ENCODE data around the gene KDM1B.

Gene KDM1B

GRCh38 chr6:18179770-18180356, 24.6 kb downstream of the KDM1B start:
- peaks cover 14% of the 10 kb centered on the region for H3K9me3 Mint-ChIP-seq
- H3K27ac Mint-ChIP-seq = no peak overlapping the region
- H3K4me3 Mint-ChIP-seq = no peak overlapping the region
- H3K27me3 Mint-ChIP-seq (ENCODE audit: low read depth) = no peaks in the 10 kb centered on the region
- peaks cover 39% of the 10 kb centered on the region for H3K36me3 Mint-ChIP-seq (ENCODE audit: low read depth)
- TF ChIP-seq CTCF (IDR thresholded peaks at IDR 0.05; ENCODE audit: unreplicated experiment in 3 of 3) = no peak
- H3K4me1 Mint-ChIP-seq = peaks cover 8% of the 10 kb centered on the region

GRCh38 chr6:18182568-18182967, 27.3 kb downstream of the KDM1B start:
- Mint-ChIP-seq H3K4me1 (peaks cover 17% of the 10 kb centered on the region), H3K27ac (no peak overlapping the region), H3K27me3 (ENCODE audit: low read depth) (no peaks in the 10 kb centered on the region), H3K4me3 (no peak overlapping the region), H3K36me3 (ENCODE audit: low read depth) (peaks cover 18% of the 10 kb centered on the region), H3K9me3 (no peaks in the 10 kb centered on the region)
- TF ChIP-seq CTCF (IDR thresholded peaks at IDR 0.05; ENCODE audit: unreplicated experiment in 3 of 3) = no peak

GRCh38 chr6:18183766-18184165, 28.5 kb downstream of the KDM1B start:
- Mint-ChIP-seq H3K4me3 (peak overlapping the region in 1 of 3 experiments; percentile 28), H3K9me3 (no peaks in the 10 kb centered on the region), H3K4me1 (peaks cover 17% of the 10 kb centered on the region), H3K27me3 (ENCODE audit: low read depth) (no peaks in the 10 kb centered on the region), H3K27ac (peak overlapping the region in 2 of 3 experiments; percentile 18 to 21), H3K36me3 (ENCODE audit: low read depth) (peaks cover 15% of the 10 kb centered on the region)
- no peak for TF ChIP-seq CTCF (IDR thresholded peaks at IDR 0.05; ENCODE audit: unreplicated experiment in 3 of 3)

- no peak overlapping the region for H3K4me3 Mint-ChIP-seq
- H3K27ac Mint-ChIP-seq = no peak overlapping the region
- H3K9me3 Mint-ChIP-seq = no peaks in the 10 kb centered on the region
- no peaks in the 10 kb centered on the region for H3K27me3 Mint-ChIP-seq (ENCODE audit: low read depth)
- H3K36me3 Mint-ChIP-seq (ENCODE audit: low read depth) = peaks cover 9% of the 10 kb centered on the region
- no peak for TF ChIP-seq CTCF (IDR thresholded peaks at IDR 0.05; ENCODE audit: unreplicated experiment in 3 of 3)
- H3K4me1 Mint-ChIP-seq = peaks cover 17% of the 10 kb centered on the region
Measured at GRCh38 chr6:18185624-18186023, 30.4 kb downstream of the KDM1B start.

- H3K27ac Mint-ChIP-seq = peak overlapping the region in 1 of 3 experiments; percentile 27
- peaks cover 17% of the 10 kb centered on the region for H3K4me1 Mint-ChIP-seq
- no peak overlapping the region for H3K4me3 Mint-ChIP-seq
- H3K27me3 Mint-ChIP-seq (ENCODE audit: low read depth) = no peaks in the 10 kb centered on the region
- H3K9me3 Mint-ChIP-seq = no peaks in the 10 kb centered on the region
- no peak for TF ChIP-seq CTCF (IDR thresholded peaks at IDR 0.05; ENCODE audit: unreplicated experiment in 3 of 3)
- peaks cover 10% of the 10 kb centered on the region for H3K36me3 Mint-ChIP-seq (ENCODE audit: low read depth)
Measured at GRCh38 chr6:18186033-18186432, 30.8 kb downstream of the KDM1B start.

- peaks cover 17% of the 10 kb centered on the region for H3K4me1 Mint-ChIP-seq
- no peak overlapping the region for H3K4me3 Mint-ChIP-seq
- no peak for TF ChIP-seq CTCF (IDR thresholded peaks at IDR 0.05; ENCODE audit: unreplicated experiment in 3 of 3)
- peak overlapping the region in 1 of 3 experiments; percentile 27 for H3K27ac Mint-ChIP-seq
- H3K36me3 Mint-ChIP-seq (ENCODE audit: low read depth) = peaks cover 17% of the 10 kb centered on the region
- H3K27me3 Mint-ChIP-seq (ENCODE audit: low read depth) = no peaks in the 10 kb centered on the region
- H3K9me3 Mint-ChIP-seq = no peaks in the 10 kb centered on the region
Measured at GRCh38 chr6:18186540-18187250, 31.5 kb downstream of the KDM1B start.
